Stimulated activated CD8-positive, alpha-beta memory T cell treated with anti-CD3 and anti-CD28 coated beads, Interleukin-15, amount 100 ng/mL, for 48 hours (primary cell): ENCODE measurements around the gene LIAS.
"Not testable (repeated sequence)": the region's sequence is repeated elsewhere in the genome, so short reads cannot be mapped to it uniquely, and the experiment has no call there.

Experiments
- DNase-seq, 2 donors: peaks; one replicate each; pipeline ENCODE4 v3.0.0-alpha.2; 2020; ENCODE audit warnings: low read depth in 2 of 2

The LIAS gene

GRCh38 chr4:39458505-39459300 lies at the start of gene LIAS, which contains the start of gene RPL9:
Gene LIAS, plus strand, starts transcription at chr4:39459056. Its CDS starts 62 bp downstream, at chr4:39459118.
Gene RPL9, minus strand, starts transcription at chr4:39458922. Its CDS starts 483 bp downstream, at chr4:39458439.
- peak; percentile 83 to 87 for DNase-seq

DNA sequence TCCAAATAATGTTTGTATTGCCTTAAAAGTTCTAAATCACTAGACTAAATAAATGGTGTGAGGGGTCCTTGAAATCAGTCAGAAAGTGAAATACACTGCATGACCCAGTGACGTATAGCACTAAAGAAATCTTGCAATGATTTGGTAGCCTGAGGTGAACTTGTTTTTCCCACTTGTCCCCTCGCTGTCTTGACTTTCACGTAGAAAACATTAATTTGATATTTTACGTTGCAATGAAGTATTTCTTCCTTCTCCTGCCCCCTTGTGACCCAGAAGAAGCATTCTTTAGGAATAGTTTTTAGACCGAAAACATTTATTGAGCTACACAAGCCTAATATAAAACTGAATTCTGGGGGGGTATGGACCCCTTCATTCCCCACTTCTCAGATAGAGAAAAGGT lies 48.4 kb upstream of the LIAS start:
- DNase-seq: no peak

- DNase-seq: not testable (repeated sequence)
Measured at GRCh38 chr4:39411561-39411960, 47.3 kb upstream of the LIAS start.

- DNase-seq: no peak
Measured at GRCh38 chr4:39415678-39416283, 43.1 kb upstream of the LIAS start.

- no peak for DNase-seq
Measured at GRCh38 chr4:39422247-39422646, 36.6 kb upstream of the LIAS start.

GRCh38 chr4:39425297-39425696 lies 33.6 kb upstream of the LIAS start:
- DNase-seq: not testable (repeated sequence)

GRCh38 chr4:39426728-39427127 lies 32.1 kb upstream of the LIAS start:
- DNase-seq: no peak

- no peak for DNase-seq
Measured at GRCh38 chr4:39427520-39428114, 31.2 kb upstream of the LIAS start.

- DNase-seq: no peak
Measured at GRCh38 chr4:39429476-39430334, 29.2 kb upstream of the LIAS start.

- DNase-seq: no peak
Measured at GRCh38 chr4:39433878-39434492, 24.9 kb upstream of the LIAS start.

DNA sequence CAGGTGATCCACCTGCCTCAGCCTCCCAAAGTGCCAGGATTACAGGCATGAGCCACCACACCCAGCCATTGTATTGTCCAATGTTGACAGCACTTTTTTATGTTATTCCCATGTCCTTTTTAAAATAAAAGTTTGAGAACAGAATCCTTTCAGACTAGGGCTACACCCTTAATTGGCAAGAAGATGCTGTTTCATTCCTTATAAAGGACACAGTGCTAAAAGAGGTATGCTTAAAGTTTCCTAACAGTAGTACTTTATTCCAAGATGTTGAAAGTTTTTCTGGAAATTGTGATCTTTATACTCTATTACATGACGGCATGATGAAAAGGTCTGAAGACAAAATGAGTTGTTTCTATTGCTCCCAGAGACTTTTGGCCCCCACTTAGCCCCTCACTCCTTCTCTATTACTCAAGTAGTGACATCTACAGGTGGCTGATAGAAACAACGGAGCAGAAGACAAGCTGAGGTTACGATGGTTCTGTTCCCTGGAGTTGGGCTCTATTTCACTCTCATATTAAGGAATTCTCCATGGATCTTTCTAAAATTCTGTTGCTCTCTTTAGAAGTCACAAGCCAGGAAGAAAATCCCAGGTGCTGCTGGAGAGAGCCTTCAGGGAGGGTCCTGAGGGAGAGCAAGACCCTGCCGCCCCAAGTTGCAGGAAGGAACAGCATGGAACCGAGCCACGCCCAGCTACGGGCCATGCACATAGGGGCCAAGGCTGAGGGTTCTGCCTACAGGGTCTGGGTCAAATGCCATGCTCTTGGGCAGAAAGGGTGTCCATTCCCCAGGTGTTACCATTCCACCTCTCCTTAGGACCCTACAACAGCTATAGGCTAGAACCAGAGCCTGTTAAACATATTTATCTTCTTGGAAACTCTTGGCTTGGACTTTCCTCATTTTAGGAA lies 22.9 kb upstream of the LIAS start:
- no peak for DNase-seq

DNA sequence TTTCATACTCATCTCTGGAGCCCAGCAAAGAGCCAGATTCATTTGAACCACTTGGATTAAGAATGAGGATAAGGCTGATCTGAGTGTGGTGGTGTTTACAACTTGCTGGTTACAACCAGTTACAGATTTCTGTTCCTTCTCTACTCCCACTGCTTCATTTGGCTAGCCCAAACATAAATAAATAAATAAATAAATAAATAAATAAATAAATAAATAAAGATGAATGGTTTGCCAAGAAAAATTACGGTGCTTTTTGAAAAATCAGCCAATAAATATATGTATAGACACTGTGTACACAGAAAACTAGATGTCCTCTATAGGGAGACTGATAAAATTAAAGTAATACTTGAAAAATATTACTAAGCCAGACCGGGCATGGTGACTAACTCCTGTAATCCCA lies 17.3 kb upstream of the LIAS start:
- DNase-seq: no peak

DNA sequence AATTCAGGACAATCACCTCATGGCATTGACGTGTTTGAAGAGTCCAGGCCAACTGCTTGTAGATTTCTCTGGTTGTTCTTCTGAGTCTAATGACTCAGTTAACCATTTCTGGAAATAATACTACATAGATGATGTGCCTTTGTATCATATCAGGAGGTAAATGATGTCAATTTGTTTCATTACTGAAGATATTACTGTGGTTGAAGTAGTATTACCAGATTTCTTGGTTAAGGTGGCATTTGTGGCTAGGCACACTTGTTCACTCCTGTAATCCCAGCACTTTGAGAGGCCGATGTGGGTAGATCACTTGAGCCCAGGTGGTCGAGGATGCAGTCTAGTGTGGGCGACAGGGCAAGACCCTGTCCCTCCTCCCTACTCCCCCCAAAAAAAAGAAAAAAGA lies 15.9 kb upstream of the LIAS start:
- no peak for DNase-seq

- DNase-seq: no peak
Measured at GRCh38 chr4:39446483-39446841, 12.4 kb upstream of the LIAS start.

GRCh38 chr4:39446842-39447573 lies 11.8 kb upstream of the LIAS start:
- peak; percentile 28 to 58 for DNase-seq

- no peak for DNase-seq
Measured at GRCh38 chr4:39450618-39451017, 8.2 kb upstream of the LIAS start.

GRCh38 chr4:39451423-39452023 lies 7.3 kb upstream of the LIAS start:
- DNase-seq: no peak

DNA sequence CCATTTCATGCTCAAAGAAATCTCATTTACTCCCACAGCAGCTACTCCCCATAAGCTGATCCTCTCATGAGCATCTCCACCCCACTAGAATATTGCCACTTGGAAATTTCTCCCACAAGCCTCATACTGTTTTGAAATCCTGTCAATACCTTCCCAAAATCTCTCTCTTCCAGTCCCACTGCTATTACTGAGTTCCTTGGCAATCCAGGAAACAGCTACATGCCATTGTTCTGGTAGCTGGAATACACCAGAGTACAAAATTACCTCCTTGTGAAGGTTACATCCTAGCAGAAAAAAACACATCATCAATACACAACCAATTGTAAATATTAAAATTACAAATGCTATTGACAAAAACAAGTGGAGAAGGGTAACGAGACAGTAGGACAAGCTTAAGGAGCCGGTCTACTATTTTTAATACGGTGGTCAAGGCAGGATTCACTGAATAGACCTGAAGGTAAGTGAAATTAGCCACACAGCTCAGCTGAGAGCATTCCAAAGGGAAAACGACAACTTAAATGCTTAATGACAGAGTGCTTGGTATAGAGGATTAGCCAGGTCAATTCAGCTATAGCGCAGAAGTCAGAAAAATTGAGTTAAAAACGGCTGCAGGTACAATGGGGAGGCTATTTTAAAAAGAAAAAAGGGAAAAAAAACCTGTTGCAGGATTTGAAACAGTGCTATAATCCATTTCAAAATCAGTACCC lies 6.5 kb upstream of the LIAS start:
- DNase-seq: no peak
